Loucy (cell line): ENCODE results near the gene HLF.

Experiments
- H2AFZ ChIP-seq: fragments of 200-600 bp; sonication (generic); 2 replicates; pipeline ENCODE4 v1.6.0; 2016; ENCODE audit warnings: antibody characterized with exemption, mild to moderate bottlenecking, low read length, moderate library complexity
- H3F3A ChIP-seq: fragments of 200-600 bp; 2 replicates; pipeline ENCODE4 v1.6.0; 2016; ENCODE audit warnings: antibody characterized with exemption, low read depth, mild to moderate bottlenecking
- H3K27me3 ChIP-seq: fragments of 200-600 bp; sonication (generic); 2 replicates; pipeline ENCODE4 v1.6.1; 2014; ENCODE audit warnings: low read length, mild to moderate bottlenecking; ENCODE audit not compliant: insufficient read depth, poor library complexity, severe bottlenecking
- H3K36me3 ChIP-seq: fragments of 200-600 bp; sonication (generic); 2 replicates; pipeline ENCODE4 v1.6.1; 2016; ENCODE audit warnings: low read length; ENCODE audit not compliant: insufficient read depth
- H3K4me1 ChIP-seq: fragments of 200-600 bp; sonication (generic); 2 replicates; pipeline ENCODE4 v1.5.1; 2014; ENCODE audit warnings: low read length, mild to moderate bottlenecking; ENCODE audit not compliant: insufficient read depth, poor library complexity, severe bottlenecking
- H3K4me2 ChIP-seq: fragments of 200-600 bp; sonication (generic); 2 replicates; pipeline ENCODE4 v1.6.0; 2014; ENCODE audit warnings: antibody characterized with exemption, low read length, low read depth, mild to moderate bottlenecking; ENCODE audit not compliant: poor library complexity, severe bottlenecking
- H3K4me3 ChIP-seq: fragments of 200-600 bp; sonication (generic); 2 replicates; pipeline ENCODE4 v1.5.1; 2014; ENCODE audit warnings: low read length, mild to moderate bottlenecking, mixed read lengths; ENCODE audit not compliant: poor library complexity, severe bottlenecking
- H3K79me2 ChIP-seq: fragments of 200-600 bp; sonication (generic); 2 replicates; pipeline ENCODE4 v1.6.1; 2014; ENCODE audit warnings: low read length; ENCODE audit not compliant: insufficient read depth
- H3K9ac ChIP-seq: fragments of 200-600 bp; sonication (generic); 2 replicates; pipeline ENCODE4 v1.6.0; 2014; ENCODE audit warnings: mild to moderate bottlenecking, low read depth, low read length, moderate library complexity; ENCODE audit not compliant: poor library complexity, severe bottlenecking
- H3K9me2 ChIP-seq: fragments of 200-600 bp; sonication (generic); replicated peaks from 2 replicates; pipeline ENCODE4 v1.6.1; 2016; ENCODE audit warnings: low read depth, low read length, mixed read lengths
- H3K9me3 ChIP-seq: fragments of 200-600 bp; sonication (generic); 2 replicates; pipeline ENCODE4 v1.6.1; 2014; ENCODE audit warnings: mild to moderate bottlenecking, antibody characterized with exemption, low read length, low read depth; ENCODE audit not compliant: insufficient read depth
- H4K20me1 ChIP-seq: fragments of 200-600 bp; sonication (generic); 2 replicates; pipeline ENCODE4 v1.6.0; 2014; ENCODE audit warnings: antibody characterized with exemption, low read length, mild to moderate bottlenecking; ENCODE audit not compliant: insufficient read depth, poor library complexity, severe bottlenecking
- EZH2phosphoT487 ChIP-seq: fragments of 200-600 bp; IDR thresholded peaks from 2 replicates; pipeline ENCODE4 v1.6.1; 2018; ENCODE audit warnings: antibody characterized with exemption, mild to moderate bottlenecking, moderate library complexity, borderline replicate concordance
- TF ChIP-seq, protein P1 (sequence below): fragments of 200-600 bp; sonication (generic); conservative IDR thresholded peaks from 2 replicates; pipeline ENCODE4 v1.5.1; 2014; ENCODE audit warnings: mild to moderate bottlenecking, antibody characterized with exemption, low read length

Gene HLF

DNA sequence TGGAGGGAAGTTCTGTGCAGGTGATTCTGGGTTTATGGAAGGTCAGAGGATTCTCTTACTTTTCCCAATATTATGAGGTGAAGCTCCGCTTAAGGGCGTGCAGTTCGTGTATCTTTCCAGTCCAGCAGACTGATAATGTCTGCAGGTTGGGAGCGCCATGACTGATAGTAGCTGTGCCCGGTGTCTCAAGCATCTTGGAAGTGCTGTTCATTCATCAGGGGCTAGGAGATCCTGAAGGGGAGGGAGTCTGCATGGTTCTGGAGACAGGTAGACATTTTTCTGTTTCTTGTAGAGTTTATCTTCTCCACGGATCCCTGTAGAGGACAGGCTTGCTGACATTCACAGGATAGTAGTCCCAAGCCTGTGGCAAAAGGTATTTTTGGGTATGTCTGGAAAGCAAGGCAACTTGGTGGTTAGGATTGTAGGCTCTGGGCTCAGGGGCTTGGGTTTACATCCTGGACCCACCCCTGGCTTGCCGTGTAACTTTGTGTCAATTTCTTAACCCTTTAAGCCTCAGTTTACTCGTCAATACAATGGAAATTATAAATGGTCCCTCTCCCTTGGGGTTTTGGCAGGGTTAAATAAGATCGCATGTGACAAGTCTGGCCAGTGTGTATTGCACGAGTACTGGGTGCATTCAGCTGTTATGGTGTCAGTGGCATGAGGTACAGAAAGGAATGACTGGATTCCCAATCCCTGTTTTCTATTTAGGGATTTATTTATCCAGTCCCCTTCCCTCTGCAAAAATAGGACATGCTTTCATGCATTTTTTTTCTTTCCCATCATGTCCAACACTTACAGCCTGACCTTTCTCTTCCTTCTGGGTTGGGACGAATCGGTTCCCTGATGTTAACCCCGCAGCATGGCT is 8.2 kb downstream of the HLF start:
- Histone ChIP-seq H2AFZ (no peak overlapping the region), H3K4me2 (no peak overlapping the region), H3K4me3 (no peak overlapping the region), H3K9ac (no peak overlapping the region), H3K27me3 (no peaks in the 10 kb centered on the region), H3K9me2 (no peaks in the 10 kb centered on the region), H3F3A (no peaks in the 10 kb centered on the region), H3K79me2 (no peaks in the 10 kb centered on the region), H3K4me1 (no peaks in the 10 kb centered on the region), H3K9me3 (no peaks in the 10 kb centered on the region), H3K36me3 (no peaks in the 10 kb centered on the region), H4K20me1 (no peaks in the 10 kb centered on the region)
- no peak for TF ChIP-seq EZH2phosphoT487
- TF ChIP-seq, protein P1, sequence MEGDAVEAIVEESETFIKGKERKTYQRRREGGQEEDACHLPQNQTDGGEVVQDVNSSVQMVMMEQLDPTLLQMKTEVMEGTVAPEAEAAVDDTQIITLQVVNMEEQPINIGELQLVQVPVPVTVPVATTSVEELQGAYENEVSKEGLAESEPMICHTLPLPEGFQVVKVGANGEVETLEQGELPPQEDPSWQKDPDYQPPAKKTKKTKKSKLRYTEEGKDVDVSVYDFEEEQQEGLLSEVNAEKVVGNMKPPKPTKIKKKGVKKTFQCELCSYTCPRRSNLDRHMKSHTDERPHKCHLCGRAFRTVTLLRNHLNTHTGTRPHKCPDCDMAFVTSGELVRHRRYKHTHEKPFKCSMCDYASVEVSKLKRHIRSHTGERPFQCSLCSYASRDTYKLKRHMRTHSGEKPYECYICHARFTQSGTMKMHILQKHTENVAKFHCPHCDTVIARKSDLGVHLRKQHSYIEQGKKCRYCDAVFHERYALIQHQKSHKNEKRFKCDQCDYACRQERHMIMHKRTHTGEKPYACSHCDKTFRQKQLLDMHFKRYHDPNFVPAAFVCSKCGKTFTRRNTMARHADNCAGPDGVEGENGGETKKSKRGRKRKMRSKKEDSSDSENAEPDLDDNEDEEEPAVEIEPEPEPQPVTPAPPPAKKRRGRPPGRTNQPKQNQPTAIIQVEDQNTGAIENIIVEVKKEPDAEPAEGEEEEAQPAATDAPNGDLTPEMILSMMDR, result no peak

DNA sequence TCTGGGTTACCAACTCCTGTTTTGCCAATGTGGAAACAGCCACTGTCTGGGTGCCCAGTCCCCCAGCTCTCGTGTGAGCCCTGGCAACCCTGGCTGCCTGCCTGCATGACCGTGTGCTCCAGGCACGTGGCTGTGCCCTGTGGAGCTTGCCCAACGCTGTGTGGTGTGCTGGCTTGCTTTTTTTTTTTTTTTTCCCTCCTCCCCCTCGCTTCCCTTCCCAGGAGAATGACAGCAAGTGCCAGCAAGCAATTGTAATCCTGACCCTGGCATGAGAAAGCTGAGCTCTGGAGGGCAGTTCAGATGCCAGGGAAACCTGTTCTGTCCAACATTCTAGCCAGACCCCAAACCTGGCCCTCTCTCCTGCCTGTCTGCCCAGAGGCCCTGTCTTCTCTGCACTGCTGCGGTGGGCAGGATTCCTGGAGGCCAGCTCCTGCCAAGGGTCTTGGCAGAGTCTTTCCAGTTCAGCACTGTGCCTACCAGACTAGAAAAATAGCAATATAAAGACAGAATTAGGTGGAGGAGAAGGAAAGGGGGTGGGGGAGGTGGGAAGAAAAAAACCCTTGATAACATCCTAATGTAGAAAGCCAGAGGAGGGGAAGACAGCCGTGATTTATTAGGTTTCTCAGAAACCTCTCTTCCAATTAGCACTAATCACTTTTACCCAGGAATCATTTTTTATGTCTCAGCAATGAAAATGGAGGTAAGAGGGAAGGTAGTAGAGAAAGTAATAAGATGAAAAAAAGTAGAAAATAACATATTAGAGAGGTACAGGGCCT is 9.0 kb downstream of the HLF start:
- Histone ChIP-seq H3K36me3 (no peaks in the 10 kb centered on the region), H3K27me3 (no peaks in the 10 kb centered on the region), H3K4me2 (no peak overlapping the region), H3K79me2 (no peaks in the 10 kb centered on the region), H3F3A (no peaks in the 10 kb centered on the region), H3K9ac (no peak overlapping the region), H3K4me3 (no peak overlapping the region), H2AFZ (no peak overlapping the region), H3K4me1 (no peaks in the 10 kb centered on the region), H4K20me1 (no peaks in the 10 kb centered on the region), H3K9me2 (no peaks in the 10 kb centered on the region), H3K9me3 (no peaks in the 10 kb centered on the region)
- TF ChIP-seq EZH2phosphoT487, result no peak
- TF ChIP-seq, protein P1, result no peak

DNA sequence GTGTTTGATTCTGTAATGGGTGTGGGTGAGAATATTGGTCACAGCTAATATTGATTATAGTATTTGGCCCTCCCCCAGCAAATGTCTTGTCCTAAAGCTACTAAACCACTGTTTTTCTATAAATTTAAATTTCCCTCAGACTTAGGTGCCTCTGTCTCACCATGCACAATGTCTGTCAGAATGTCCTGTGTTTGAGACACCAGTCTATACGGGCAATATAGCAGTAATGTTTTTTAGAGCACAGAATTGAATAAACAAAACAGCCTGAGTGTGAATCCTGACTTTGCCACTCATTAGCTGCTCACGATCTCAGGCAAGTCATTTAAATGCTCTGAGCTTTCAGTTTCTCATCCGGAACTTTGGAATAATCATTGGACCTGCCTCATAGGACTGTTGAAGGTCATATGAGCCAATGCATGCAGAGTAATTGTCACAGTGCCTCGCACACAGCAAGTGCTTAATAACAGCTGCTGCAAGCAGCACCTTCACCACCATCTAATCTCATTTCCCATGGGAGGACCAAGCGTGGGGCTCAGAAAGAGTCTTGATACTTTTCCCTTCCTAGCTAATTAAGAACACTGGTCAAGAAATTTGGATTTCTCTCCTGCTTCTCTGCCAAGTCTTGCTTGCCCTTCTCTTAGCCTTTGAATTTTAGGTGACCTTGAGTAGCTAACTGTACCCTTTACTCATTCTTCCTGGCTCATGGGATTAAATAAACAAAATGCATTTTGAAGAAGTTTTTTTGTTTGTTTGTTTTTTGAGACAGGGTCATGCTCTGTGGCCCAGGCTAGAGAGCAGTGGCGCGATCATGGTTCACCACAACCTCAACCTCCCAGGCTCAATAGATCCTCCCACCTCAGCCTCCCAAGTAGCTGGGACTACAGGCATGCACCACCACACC is 9.8 kb downstream of the HLF start:
- no peaks in the 10 kb centered on the region for H3K27me3 ChIP-seq

More for the DNA sequence above, 9.8 kb downstream of the HLF start:
- TF ChIP-seq, protein P1, result no peak
- TF ChIP-seq EZH2phosphoT487, result no peak
- Histone ChIP-seq H3K4me2 (no peak overlapping the region), H4K20me1 (no peaks in the 10 kb centered on the region), H3K9me2 (no peaks in the 10 kb centered on the region), H3K4me3 (no peak overlapping the region), H3K79me2 (no peaks in the 10 kb centered on the region), H3F3A (no peaks in the 10 kb centered on the region), H2AFZ (no peak overlapping the region), H3K9ac (no peak overlapping the region), H3K4me1 (no peaks in the 10 kb centered on the region), H3K9me3 (no peaks in the 10 kb centered on the region), H3K36me3 (no peaks in the 10 kb centered on the region)
